Measurements from ENCODE around the gene KCNQ1. TPM values are rescaled to one million over a fixed set of nuclear protein-coding genes. Genes with fewer than 3 reads are reported as not detected.
A peak's percentile ranks its signal among the peaks of the same experiment; 100 is the strongest.

KCNQ1 gene
- total and polyA plus RNA-seq, 8 donors = 14.0 to 61.1 (median 46.7) TPM

DNA sequence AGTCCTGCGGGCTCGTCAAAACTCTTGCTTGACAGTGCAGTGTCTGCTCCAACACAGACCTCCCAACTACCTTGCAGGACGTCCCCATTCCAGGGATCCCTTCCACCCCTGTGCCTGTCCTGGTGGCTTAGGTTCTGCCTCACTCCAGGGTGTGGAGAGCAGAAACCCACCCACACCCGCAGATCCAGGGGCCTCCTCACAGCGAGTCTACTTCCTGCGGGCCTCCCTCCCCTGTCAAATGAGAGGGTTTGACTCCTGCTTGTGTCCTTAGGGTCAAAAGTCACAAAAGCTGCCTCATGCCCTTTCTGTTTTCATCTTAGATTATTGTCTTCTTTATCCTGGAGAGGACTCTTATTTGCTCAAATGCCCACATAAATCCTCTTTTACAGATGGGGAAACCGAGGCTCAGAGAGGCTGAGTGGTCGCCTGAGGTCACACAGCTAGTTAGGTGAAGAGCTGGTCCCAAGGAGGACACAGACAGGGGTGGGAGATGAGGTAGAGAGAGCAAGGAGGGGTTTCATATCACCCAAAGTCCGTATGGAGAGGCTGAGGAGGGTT is 336.1 kb downstream of the KCNQ1 start:
- Histone ChIP-seq H3K9me3 (no peaks in the 10 kb centered on the region), H3K4me1 (peaks cover 35 to 41% (median 36%) of the 10 kb centered on the region in 3 donors), H3K36me3 (no peaks in the 10 kb centered on the region), H3K27me3 (no peaks in the 10 kb centered on the region), H3K27ac (peak overlapping the region in 1 of 4 donors; percentile 17), H3K4me3 (no peak overlapping the region)
- FAIRE-seq = no peak
- intact Hi-C loops (cut with DNase I) = no loop called here
- WGBS, 2 donors = 72 to 76% methylated on average over 9 of the region's 9 CpGs
- DNase-seq = no peak
- no peak for ATAC-seq
- TF ChIP-seq, protein P1, sequence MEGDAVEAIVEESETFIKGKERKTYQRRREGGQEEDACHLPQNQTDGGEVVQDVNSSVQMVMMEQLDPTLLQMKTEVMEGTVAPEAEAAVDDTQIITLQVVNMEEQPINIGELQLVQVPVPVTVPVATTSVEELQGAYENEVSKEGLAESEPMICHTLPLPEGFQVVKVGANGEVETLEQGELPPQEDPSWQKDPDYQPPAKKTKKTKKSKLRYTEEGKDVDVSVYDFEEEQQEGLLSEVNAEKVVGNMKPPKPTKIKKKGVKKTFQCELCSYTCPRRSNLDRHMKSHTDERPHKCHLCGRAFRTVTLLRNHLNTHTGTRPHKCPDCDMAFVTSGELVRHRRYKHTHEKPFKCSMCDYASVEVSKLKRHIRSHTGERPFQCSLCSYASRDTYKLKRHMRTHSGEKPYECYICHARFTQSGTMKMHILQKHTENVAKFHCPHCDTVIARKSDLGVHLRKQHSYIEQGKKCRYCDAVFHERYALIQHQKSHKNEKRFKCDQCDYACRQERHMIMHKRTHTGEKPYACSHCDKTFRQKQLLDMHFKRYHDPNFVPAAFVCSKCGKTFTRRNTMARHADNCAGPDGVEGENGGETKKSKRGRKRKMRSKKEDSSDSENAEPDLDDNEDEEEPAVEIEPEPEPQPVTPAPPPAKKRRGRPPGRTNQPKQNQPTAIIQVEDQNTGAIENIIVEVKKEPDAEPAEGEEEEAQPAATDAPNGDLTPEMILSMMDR (IDR thresholded peaks at IDR 0.05) = no peak

DNA sequence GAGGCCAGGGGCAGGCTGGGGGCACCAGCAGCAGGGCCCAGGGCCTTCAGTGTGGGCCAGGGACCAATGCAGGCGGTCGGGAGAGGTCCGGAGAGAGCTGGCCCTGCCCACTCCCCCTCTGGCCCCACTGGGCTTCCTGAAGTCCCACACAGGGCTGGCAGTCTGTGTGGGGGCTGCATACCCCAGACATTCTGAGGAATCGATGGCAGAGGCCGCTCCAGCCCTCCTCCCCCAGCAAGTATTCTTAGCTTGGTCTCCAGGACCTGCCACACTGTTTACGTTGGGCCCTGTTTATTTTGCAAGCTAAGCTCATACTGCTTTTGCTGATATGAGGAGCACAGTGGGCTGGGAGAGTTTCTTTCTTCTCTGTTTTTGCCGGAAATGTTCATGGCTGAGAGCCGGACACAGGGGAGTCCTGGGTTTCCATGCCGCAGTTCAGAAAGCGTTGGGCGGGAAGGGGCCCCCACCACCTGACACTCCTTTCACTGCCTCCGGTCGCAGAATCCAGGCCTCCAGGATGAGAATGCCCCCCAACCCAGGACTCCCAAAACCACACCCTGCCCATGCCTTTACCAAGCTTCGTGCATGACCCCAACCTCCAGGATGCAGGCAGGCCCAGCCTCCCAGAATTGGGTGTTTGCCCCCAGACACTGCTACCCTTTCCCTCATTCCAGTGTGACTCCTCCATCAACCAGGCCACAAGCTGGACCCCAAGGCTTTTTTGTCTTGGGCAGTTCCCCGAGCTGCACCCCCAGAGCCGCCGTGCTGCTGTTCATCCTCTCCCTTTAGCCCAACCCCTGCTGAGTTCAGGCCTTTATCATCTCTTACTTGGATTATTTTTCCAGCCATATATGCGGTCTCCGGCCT is 336.8 kb downstream of the KCNQ1 start:
- WGBS, 2 donors = 65 to 76% methylated on average over 19 of the region's 19 CpGs
- DNase-seq (peak in 5 of 6 donors; percentile 8 to 57 (median 16)), FAIRE-seq (no peak), ATAC-seq (peak in 1 of 4 donors; percentile 20)
- H3K9me3 ChIP-seq = no peaks in the 10 kb centered on the region
- peaks cover 35 to 42% (median 36%) of the 10 kb centered on the region in 3 donors for H3K4me1 ChIP-seq
- intact Hi-C loops (cut with DNase I) = no loop called here
- peak overlapping the region in 1 of 4 donors; percentile 17 for H3K27ac ChIP-seq
- H3K36me3 ChIP-seq = no peaks in the 10 kb centered on the region
- H3K4me3 ChIP-seq = no peak overlapping the region
- TF ChIP-seq, protein P1 (IDR thresholded peaks at IDR 0.05) = no peak
- H3K27me3 ChIP-seq = no peaks in the 10 kb centered on the region

DNA sequence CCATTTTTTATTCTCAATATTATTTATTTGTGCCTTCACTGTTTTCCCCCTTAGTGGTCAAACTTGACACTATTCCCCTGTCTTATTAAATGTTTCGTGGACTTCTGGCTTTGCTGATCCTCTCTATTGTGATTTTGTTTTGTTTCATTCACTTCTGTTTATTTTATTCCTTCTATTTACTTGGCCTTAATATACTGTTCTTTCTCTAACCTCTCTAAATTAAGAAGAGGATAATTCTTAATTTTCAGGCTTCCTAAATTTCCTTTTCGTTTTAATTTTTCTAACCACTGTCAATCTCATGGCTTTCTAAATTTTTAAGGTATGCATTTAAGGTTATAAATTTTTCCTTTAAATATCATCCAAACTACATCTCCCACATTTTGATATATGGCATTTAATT is 338.0 kb downstream of the KCNQ1 start:
- 94 to 98% methylated on average over 2 of the region's 2 CpGs for whole genome bisulfite sequencing, 2 donors
- intact Hi-C loops (cut with DNase I) = no loop called here
- ATAC-seq (no peak), FAIRE-seq (peak; percentile 37), DNase-seq (no peak)
- Histone ChIP-seq H3K36me3 (no peaks in the 10 kb centered on the region), H3K4me3 (no peak overlapping the region), H3K27me3 (no peaks in the 10 kb centered on the region), H3K27ac (no peak overlapping the region), H3K4me1 (peaks cover 35 to 41% (median 36%) of the 10 kb centered on the region in 3 donors), H3K9me3 (no peaks in the 10 kb centered on the region)
- TF ChIP-seq, protein P1 (IDR thresholded peaks at IDR 0.05) = no peak

DNA sequence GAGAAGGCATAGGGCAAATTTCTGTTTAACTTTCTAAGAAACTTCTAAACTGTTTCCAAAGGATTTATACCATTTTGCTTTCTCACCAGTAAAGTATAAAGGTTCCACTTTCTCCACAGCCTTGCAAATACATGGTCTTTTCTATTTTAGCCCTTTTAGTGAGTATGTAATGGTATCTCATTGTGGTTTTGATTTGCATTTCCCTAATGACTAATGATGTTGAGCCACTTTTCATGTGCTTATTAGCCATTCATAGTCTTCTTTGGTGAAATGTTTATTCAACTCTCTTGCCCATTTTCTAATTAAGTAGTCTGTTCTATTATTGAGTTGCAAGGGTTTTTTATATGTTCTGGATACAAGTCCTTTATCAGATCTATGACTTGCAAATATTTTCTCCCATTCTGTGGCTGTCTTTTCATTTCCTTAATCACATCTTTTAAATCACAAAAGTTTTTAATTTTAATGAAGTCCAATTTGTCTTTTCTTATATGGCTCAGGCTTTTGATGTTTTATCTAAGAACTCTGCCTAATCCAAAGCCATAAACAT is 338.8 kb downstream of the KCNQ1 start:
- no peaks in the 10 kb centered on the region for H3K36me3 ChIP-seq
- peaks cover 27 to 33% (median 28%) of the 10 kb centered on the region in 3 donors for H3K4me1 ChIP-seq
- no peaks in the 10 kb centered on the region for H3K9me3 ChIP-seq
- no peak overlapping the region for H3K27ac ChIP-seq
- DNase-seq = no peak
- TF ChIP-seq, protein P1 (IDR thresholded peaks at IDR 0.05) = no peak
- H3K4me3 ChIP-seq = no peak overlapping the region
- FAIRE-seq = no peak
- no peak for ATAC-seq
- intact Hi-C loops (cut with DNase I) = no loop called here
- no peaks in the 10 kb centered on the region for H3K27me3 ChIP-seq
